H1 (cell line): ENCODE results near the gene DLGAP3. TPM values are rescaled to one million over a fixed set of nuclear protein-coding genes. Genes with fewer than 3 reads are reported as not detected.

Experiments
- BCL11A ChIP-seq, 2 experiments: IDR thresholded peaks; one replicate each; pipeline ENCODE4 v1.6.1; 2011; ENCODE audit warnings: low read depth in 2 of 2, low read length in 2 of 2, mild to moderate bottlenecking in 2 of 2
- CBX8 ChIP-seq: fragments of 300-800, 300-1000 bp; sonication (generic); IDR thresholded peaks from 2 replicates; pipeline ENCODE4 v1.7.1; 2016; ENCODE audit warnings: low read depth, low read length, borderline replicate concordance
- CHD1 ChIP-seq: IDR thresholded peaks from 2 replicates; pipeline ENCODE4 v1.6.1; 2012; ENCODE audit warnings: low read depth, low read length, improper control_type of control experiment
- CHD2 ChIP-seq: IDR thresholded peaks from 2 replicates; pipeline ENCODE4 v1.6.1; 2012; ENCODE audit warnings: low read length, improper control_type of control experiment
- EGR1 ChIP-seq: IDR thresholded peaks from 2 replicates; pipeline ENCODE4 v1.6.1; 2011; ENCODE audit warnings: low read depth, low read length, borderline replicate concordance
- FOSL1 ChIP-seq: IDR thresholded peaks from 2 replicates; pipeline ENCODE4 v1.6.1; 2011; ENCODE audit warnings: mild to moderate bottlenecking, low read depth, low read length, moderate library complexity; ENCODE audit not compliant: insufficient read depth
- GTF2F1 ChIP-seq: IDR thresholded peaks from 2 replicates; pipeline ENCODE4 v1.6.1; 2012; ENCODE audit warnings: low read depth, low read length, improper control_type of control experiment, borderline replicate concordance
- JUN ChIP-seq: IDR thresholded peaks from 2 replicates; pipeline ENCODE4 v1.6.1; 2011; ENCODE audit warnings: low read depth, mild to moderate bottlenecking, improper control_type of control experiment, low read length
- JUND ChIP-seq: IDR thresholded peaks from 2 replicates; pipeline ENCODE4 v1.6.1; 2011; ENCODE audit warnings: mild to moderate bottlenecking, improper control_type of control experiment, low read length
- KDM4A ChIP-seq: IDR thresholded peaks from one replicate; pipeline ENCODE4 v1.7.1; 2012; ENCODE audit warnings: low read depth, mild to moderate bottlenecking, moderate library complexity, low read length, inconsistent platforms; ENCODE audit not compliant: severe bottlenecking
- POU5F1 ChIP-seq: IDR thresholded peaks from 2 replicates; pipeline ENCODE4 v1.6.1; 2011; ENCODE audit warnings: low read depth, mild to moderate bottlenecking, low read length, moderate library complexity
- RBBP5 ChIP-seq: IDR thresholded peaks from 2 replicates; pipeline ENCODE4 v1.7.1; 2012; ENCODE audit warnings: low read depth, mild to moderate bottlenecking, inconsistent platforms, low read length, moderate library complexity, borderline replicate concordance
- RFX5 ChIP-seq: IDR thresholded peaks from 2 replicates; pipeline ENCODE4 v1.6.1; 2011; ENCODE audit warnings: low read depth, low read length, improper control_type of control experiment, borderline replicate concordance
- SAP30 ChIP-seq: fragments of 300-600 bp; sonication (generic); IDR thresholded peaks from 2 replicates; pipeline ENCODE4 v1.7.1; 2012; ENCODE audit warnings: low read length, moderate library complexity, mild to moderate bottlenecking, inconsistent platforms; ENCODE audit not compliant: insufficient read depth, insufficient replicate concordance
- SIN3A ChIP-seq, 2 experiments: IDR thresholded peaks in 1 of 2; conservative IDR thresholded peaks in 1 of 2; 2 replicates each; pipeline ENCODE4 v1.6.1; 2011 to 2012; ENCODE audit warnings: low read length in 2 of 2, improper control_type of control experiment in 1 of 2, low read depth in 1 of 2, mild to moderate bottlenecking in 1 of 2
- SIRT6 ChIP-seq: IDR thresholded peaks from one replicate; pipeline ENCODE4 v1.7.1; 2012; ENCODE audit warnings: low read length, inconsistent platforms
- SIX5 ChIP-seq: IDR thresholded peaks from 2 replicates; pipeline ENCODE4 v1.6.1; 2011; ENCODE audit warnings: mild to moderate bottlenecking, low read depth, low read length
- SUZ12 ChIP-seq: fragments of 200-600 bp; sonication (generic); IDR thresholded peaks from 2 replicates; pipeline ENCODE4 v1.6.1; 2012; ENCODE audit warnings: mild to moderate bottlenecking, inconsistent platforms, low read length, moderate library complexity, mixed read lengths
- TAF1 ChIP-seq: IDR thresholded peaks from 2 replicates; pipeline ENCODE4 v1.6.1; 2011; ENCODE audit warnings: mild to moderate bottlenecking, low read depth, low read length
- TCF12 ChIP-seq: IDR thresholded peaks from 2 replicates; pipeline ENCODE4 v1.6.1; 2011; ENCODE audit warnings: low read depth, mild to moderate bottlenecking, low read length
- TEAD4 ChIP-seq: IDR thresholded peaks from 2 replicates; pipeline ENCODE4 v1.6.1; 2012; ENCODE audit warnings: low read depth, low read length, inconsistent platforms, mixed read lengths
- polyA plus RNA-seq, 7 experiments: library from polyadenylated mRNA; depleted of rRNA in 3 of 7; stranded (reverse) in 5 of 7; unstranded in 2 of 7; fragments of >200 nt in 5 of 7; fragments of 200-250 nt in 2 of 7; gene quantifications; 1 replicate in 5 of 7; 2 replicates in 1 of 7; 4 replicates in 1 of 7; pipeline versions ENCODE4 v1.2.1 to v1.2.3, GENCODE V29; 2011 to 2013; ENCODE audit warnings: missing spikeins in 2 of 7, mixed read lengths in 2 of 7
- total RNA-seq: library from RNA; stranded (reverse); fragmentation: NEBNext Ultra II Directional; extraction: Animal tissue kit (Norgen Biotek cat#: 25700); gene quantifications from 2 replicates; pipeline ENCODE4 v1.2.1, GENCODE V29; 2021
- TF ChIP-seq, protein P1 (sequence below): IDR thresholded peaks from 2 replicates; pipeline ENCODE4 v1.6.1; 2012; ENCODE audit warnings: low read length, inconsistent platforms
- TF ChIP-seq, protein P2 (sequence below): IDR thresholded peaks from 2 replicates; pipeline ENCODE4 v1.6.1; 2012; ENCODE audit warnings: inconsistent platforms

Gene DLGAP3
- total and polyA plus RNA-seq, 2 of the 8 experiments (the other 6 are each of a cell fraction or from before 2014, with no cell fraction given): 3.8 to 13.2 TPM

DNA sequence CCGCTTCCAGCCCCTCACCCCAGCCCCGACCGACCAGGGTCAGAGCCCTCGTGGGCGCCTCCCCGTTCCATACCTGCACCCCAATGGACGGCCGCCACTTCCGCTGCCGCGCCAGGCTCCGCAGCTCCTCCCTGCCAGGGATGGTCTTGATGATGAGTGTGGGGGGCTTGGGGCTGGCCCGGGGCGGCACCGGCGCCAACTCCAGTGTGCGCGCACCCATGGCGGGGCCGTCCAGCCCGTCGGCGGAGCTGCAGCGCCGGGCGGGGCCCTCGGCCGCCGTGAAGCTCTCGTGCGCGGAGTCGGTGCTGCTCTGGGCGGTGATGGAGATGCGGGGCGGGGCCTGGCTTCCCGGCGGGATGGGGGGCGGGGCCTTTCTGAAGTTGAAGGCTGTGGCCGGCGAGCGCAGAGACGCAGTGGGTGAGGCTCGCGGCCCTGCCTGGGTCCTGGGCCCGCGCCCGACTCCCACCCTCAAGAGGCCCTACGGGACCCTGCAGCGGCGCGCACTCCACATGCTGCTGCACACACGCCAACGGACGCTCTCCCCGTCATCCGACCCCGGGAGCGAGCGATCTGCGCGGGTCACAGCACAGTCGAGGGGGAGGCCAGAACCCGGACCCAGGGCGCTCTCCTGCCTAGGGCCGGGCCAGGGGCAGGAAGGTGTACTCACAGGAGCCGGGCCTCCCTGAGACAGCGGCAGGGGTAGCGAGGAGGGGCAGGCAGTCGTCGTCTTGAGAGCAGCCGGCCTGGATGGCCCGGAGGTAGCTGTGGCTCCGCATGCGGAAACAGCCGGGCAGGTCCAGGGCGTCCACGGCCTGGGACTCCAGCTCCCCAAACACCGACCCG, 43.8 kb downstream of the DLGAP3 start (continued):
- TF ChIP-seq POU5F1: no peak
- no peak for TF ChIP-seq CHD2
- TF ChIP-seq TAF1: no peak; the same call in none of the 2 replicates
- TF ChIP-seq RFX5: no peak
- TF ChIP-seq SUZ12: 0 out of 2 replicates have a peak, but pooled peaks have one; percentile 25
- no peak for TF ChIP-seq JUN
- TF ChIP-seq TEAD4: no peak
- TF ChIP-seq, protein P1, sequence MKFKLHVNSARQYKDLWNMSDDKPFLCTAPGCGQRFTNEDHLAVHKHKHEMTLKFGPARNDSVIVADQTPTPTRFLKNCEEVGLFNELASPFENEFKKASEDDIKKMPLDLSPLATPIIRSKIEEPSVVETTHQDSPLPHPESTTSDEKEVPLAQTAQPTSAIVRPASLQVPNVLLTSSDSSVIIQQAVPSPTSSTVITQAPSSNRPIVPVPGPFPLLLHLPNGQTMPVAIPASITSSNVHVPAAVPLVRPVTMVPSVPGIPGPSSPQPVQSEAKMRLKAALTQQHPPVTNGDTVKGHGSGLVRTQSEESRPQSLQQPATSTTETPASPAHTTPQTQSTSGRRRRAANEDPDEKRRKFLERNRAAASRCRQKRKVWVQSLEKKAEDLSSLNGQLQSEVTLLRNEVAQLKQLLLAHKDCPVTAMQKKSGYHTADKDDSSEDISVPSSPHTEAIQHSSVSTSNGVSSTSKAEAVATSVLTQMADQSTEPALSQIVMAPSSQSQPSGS: 0 out of 2 replicates have a peak, but pooled peaks have one; percentile 33
- no peak for TF ChIP-seq CBX8
- no peak for TF ChIP-seq SAP30
- TF ChIP-seq TCF12: no peak
- TF ChIP-seq FOSL1: no peak
- no peak for TF ChIP-seq JUND
- TF ChIP-seq RBBP5: peak; percentile 91; the same call in 1 of the 2 replicates
- TF ChIP-seq SIN3A (conservative IDR thresholded peaks at IDR 0.05 in 1 of 2, IDR thresholded peaks at IDR 0.05 in 1 of 2; ENCODE audit: low read depth in 1 of 2, low read length in 2 of 2): no peak
- TF ChIP-seq KDM4A: peak; percentile 90
- no peak for TF ChIP-seq SIRT6
- no peak for TF ChIP-seq EGR1
- no peak for TF ChIP-seq GTF2F1
- TF ChIP-seq, protein P2, sequence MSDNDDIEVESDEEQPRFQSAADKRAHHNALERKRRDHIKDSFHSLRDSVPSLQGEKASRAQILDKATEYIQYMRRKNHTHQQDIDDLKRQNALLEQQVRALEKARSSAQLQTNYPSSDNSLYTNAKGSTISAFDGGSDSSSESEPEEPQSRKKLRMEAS: peak; percentile 63
- TF ChIP-seq CHD1: no peak
- no peak for TF ChIP-seq SIX5
- TF ChIP-seq BCL11A (IDR thresholded peaks at IDR 0.05; ENCODE audit: low read depth in 2 of 2, low read length in 2 of 2): no peak
